HG03095 (cell line): ENCODE data around the gene ZIC5.
"Not testable (repeated sequence)": the region's sequence is repeated elsewhere in the genome, so short reads cannot be mapped to it uniquely, and the experiment has no call there.

Experiments used
- ATAC-seq: cut with Tn5 transposase; IDR thresholded peaks from one replicate; pipeline ENCODE4 v1.9.1; 2021; ENCODE audit warnings: moderate library complexity; ENCODE audit not compliant: unreplicated experiment

ZIC5 gene

DNA sequence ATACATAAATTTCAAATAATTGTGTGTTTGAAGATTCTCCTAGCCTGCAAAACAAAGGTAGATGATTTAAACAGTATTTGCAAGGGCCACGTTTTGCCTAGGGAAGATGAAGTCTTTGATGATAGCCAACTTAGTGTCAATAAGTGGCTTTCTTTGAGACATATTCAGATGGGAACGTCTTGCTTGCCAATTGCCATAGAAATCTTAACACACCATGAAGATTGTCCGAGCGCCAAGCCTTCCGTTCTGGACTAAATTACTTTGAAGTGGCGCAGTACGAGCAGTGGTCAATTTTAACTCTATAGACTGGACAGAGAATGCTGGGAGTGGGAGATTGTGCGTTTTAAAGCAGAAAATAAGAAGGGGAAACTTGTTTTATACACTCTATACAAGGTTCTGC lies 9.9 kb downstream of the ZIC5 start:
- no peak for ATAC-seq

GRCh38 chr13:99960663-99961311 lies 10.8 kb downstream of the ZIC5 start:
- no peak for ATAC-seq

GRCh38 chr13:99959540-99960230 lies 11.9 kb downstream of the ZIC5 start:
- ATAC-seq: no peak

GRCh38 chr13:99959127-99959539 lies 12.4 kb downstream of the ZIC5 start:
- ATAC-seq: no peak

DNA sequence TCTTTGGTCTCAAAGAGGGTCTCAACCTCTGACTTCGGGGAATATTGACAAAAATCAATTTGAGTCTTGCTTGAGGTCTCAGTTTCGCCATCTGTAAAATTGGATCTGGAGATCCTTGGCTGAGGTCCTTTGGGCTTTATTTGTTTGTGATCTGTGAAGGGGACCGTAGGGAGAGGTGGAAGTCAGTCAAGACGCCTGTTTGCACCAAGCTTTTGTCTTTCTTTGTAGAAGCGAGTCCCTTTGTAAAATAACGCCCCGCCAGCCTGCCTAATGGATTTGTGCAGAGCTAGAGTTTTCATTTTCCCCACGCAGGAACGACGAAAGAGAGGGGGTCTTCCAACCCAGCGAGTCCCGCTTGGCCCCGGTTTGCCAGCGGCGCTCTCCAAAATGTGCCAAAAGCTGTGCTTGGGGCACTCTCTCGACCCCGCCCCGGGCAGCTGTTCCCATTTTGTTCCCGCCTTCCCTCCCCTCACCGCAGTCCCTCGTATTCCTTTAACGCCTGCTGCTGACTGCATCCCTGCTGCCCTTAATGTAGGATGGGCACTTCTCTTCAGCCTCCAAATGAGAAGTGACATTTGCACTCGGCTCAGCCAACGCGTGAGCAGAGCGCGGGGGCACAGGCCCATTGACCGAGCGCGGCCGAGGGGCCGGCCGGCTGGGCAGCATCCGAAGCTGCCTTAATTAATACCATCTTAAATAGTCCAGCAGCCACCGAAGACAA lies 13.0 kb downstream of the ZIC5 start:
- ATAC-seq: no peak

GRCh38 chr13:99956473-99957349 lies 14.9 kb downstream of the ZIC5 start:
- ATAC-seq: no peak

DNA sequence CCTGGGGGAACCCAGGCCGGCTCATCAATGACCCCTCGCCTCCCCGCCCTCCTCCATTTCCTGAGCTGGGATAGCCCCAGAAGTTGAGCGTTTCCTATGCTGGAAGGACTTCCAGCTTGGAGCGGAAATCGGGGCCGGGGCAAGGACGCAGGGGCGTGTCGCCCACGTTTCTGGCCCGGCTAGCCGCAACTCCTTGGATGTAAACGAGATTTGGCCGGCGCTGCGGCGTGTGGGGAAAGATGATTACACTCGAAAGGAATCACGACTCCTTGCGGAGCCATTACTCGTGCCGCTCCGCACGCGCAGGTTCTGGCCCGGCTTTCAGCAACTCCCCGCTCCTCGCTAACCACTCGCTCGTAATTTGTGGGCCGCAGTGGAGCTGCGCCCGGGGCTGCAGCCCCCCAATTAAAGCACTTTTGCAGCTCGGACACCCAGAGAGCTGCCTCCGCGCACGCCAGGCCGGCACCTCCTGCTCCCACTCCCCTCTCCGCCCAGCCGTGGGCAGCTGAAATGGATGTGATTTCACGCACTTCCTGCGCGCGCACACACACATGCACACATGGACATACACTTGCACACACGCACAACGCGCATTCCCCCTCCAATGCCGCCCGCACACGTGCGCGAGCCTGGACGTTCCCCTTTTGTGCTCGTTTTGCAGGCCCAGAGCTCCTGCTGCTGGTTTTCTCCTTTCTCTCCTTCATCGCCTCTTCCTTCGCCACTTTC lies 15.7 kb downstream of the ZIC5 start:
- ATAC-seq: no peak

DNA sequence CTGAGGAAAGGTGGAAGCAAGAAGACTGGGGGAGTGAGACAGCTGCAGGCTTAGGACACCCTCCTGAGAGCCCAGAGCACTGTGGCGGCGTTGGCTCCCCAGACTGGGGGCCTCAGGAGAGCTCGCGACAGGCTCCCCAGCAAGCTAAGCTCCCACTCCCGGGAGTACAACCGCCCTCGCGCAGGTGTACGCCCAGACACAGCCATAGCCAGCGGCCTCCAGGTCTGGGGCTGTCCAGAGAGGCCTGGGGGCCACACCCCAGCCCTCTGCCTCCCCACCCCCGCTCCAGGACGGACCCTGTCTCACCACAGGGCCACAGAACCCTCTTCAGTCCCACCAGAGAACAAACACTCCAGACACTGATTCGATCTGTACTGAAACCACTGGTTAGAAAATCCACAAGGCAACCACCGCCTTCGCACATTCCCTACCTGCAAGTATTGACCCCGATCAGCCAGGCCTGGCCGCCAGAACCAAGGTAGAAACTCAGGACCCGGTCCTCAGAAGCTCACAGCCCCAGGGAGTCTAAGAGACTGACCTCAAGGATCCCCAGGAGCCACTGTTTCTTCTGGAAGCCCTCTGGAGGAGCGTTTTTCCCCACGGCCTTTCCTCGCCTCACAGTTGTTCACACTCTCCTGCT lies 16.3 kb downstream of the ZIC5 start:
- no peak for ATAC-seq

GRCh38 chr13:99953138-99953755 lies 18.3 kb downstream of the ZIC5 start:
- ATAC-seq: no peak

DNA sequence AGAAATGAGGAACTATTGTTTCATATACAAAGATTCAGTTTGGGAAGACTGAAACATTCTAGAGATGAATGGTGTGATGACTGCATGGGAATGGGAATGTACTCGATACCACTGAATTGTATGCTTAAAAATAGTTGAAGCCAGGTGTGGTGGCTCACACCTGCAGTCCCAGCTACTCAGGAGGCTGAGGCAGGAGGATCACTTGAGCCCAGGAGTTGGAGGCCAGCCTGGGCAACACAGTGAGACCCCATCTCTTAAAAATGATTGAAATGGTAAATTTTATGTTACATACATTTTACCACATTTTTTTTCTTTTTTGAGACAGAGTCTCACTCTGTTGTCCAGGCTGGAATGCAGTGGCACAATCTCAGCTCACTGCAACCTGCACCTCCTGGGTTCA lies 19.9 kb downstream of the ZIC5 start:
- not testable (repeated sequence) for ATAC-seq

DNA sequence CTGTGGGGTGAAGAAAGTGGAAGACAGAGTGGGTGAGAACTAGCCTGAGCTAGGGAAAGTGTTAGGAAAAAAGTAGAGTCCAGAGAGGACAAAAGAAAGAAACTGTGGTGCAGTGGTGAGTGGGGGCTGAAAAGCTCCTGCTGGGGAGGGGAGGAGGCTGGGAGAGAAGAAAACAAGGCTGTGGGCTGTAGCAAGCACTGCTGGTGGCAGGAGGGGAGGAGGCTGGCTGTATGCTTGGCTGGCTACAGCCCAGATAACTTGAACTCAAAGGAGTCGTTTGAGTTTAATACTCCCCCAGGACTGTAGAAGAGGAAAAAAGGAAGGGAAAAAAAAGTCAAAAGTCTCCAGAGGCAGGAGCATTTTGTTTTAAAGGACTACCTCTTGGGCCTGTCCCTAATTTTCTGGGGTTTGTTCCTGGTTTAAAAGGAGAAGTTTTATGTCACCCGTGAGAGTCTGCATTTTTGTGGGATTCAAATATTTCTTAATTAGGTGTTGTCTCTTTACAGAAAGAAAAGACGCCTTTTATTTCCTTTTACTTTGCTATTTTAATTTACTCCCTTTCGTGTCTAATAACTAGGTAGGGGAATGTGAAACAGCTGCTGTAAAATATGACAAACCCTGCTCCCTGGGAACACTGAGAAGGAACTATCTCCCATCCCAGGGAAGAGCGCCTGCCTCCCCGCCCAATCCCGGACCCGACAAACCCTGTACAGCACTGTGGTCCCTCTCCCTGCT lies 21.7 kb downstream of the ZIC5 start:
- ATAC-seq: no peak

GRCh38 chr13:99948907-99949678 lies 22.5 kb downstream of the ZIC5 start:
- no peak for ATAC-seq

DNA sequence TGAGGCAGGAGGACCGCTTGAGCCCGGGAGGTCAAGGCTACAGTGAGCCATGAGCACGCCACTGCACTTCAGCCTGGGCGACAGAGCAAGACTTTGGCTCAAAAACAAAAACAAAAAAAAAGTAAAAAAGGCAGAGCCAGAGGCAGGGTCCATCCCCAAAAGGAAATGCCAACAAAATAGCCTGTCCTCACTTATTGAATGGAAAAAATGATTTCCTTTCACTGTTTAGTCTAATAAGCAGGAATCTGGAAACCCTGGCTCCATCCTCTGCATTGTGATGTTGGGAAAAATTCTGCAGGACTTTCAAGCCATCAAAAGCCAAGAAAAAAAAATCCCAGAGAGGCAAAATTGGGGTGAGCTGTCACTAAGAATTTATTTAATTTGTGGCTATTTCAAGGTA lies 23.2 kb downstream of the ZIC5 start:
- no peak for ATAC-seq

- no peak for ATAC-seq
Measured at GRCh38 chr13:99947666-99948065, 23.9 kb downstream of the ZIC5 start.

DNA sequence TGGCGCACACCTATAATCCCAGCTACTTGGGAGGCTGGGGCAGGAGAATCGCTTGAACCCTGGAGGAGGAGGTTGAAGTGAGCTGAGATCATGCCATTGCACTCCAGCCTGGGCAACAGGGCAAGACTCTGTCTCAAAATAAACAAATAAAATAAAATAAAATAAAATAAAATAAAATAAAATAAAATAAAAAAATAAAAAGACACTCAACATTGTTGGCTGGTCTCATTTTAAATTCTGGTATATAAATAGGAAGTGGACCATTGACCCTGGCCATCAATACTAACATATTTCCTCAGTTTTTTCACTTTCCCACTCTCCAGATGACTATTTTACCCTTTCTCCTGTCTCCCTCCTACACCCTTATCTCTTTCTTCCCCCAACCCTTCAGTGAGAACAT lies 26.1 kb downstream of the ZIC5 start:
- not testable (repeated sequence) for ATAC-seq

DNA sequence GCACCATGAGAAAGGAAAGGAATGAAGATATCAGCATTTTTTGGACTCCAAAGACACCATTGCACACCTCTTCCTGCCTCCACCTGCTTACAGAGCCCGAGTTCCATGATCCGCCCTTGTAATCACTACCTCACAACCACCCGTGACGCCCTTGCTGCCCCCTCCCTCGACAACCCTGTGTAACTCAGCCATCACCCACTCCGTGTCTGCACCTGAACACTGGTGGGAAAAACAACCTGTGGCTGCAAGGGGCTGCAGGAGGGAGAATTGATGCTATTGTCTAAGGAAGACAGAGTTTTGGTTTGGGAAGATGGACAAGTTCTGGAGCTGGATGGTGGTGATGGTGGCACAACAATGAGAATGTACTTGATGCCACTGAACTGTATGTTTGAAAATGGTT lies 27.0 kb downstream of the ZIC5 start:
- ATAC-seq: no peak

GRCh38 chr13:99944102-99944501 lies 27.5 kb downstream of the ZIC5 start:
- no peak for ATAC-seq

GRCh38 chr13:99941911-99942310 lies 29.7 kb downstream of the ZIC5 start:
- no peak for ATAC-seq
